Measurements from ENCODE around the gene ALDH1B1. TPM values are rescaled to one million over a fixed set of nuclear protein-coding genes. Genes with fewer than 3 reads are reported as not detected.

ALDH1B1 gene
- total and polyA plus RNA-seq, 10 of the 15 experiments (the other 5 are each of a cell fraction or from before 2014, with no cell fraction given) = 8.6 to 38.5 (median 30.9) TPM

DNA sequence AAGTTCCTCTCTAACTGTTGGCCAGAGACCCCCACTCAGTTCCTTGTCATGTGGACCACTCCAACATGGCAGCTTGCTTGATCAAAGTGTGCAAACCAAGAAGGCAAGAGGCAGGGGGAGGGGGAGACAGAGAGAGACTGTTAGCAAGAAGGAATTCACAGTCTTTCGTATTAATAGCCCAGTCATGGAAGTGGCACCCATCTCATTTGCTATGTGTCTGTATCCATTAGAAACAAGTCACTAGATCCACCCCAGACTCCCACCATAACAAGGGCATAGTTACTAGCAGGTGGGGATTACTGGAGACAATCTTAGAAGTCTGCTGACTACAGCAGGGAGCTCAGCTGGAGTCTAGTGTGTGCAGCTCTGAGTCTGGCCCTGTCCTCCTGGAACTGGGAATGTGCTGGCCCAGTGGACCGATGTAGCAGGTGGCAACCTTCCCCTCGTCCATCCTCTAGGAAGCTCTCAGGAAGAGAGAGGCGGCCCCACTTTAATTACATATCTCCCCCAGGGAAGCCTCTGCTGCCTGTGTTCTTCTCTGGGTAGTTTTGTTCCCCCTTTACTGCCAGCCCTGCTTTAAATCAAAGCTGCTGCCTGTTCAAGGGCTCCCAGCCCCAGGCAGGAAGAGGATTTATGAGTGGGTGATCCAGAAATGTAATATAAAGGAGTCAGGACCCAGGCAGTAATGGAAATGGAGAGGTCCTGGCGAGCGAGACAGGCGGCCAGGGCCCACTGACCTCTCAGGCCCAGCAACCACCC lies 47.8 kb upstream of the ALDH1B1 start:
- no TSS peak for BruUV-seq (replicated peaks)
- SMC1A ChIA-PET (ENCODE audit: uncharacterized antibody, unreplicated experiment) = interaction anchor here (1.4 kb wide), 2 partner anchors 11 to 25 kb away, joined by 3 read pairs; no protein-coding TSS in a partner anchor
- intact Hi-C loops (cut with micrococcal nuclease; ENCODE audit: unreplicated experiment) = no loop called here

More for the DNA sequence above, 47.8 kb upstream of the ALDH1B1 start:
- DNase-seq (ENCODE audit: low read depth, low spot score) = no peak
- H3K27ac ChIP-seq (ENCODE audit: control insufficient read depth, insufficient read depth) = no peak overlapping the region
- 30% methylated on average over 7 of the region's 7 CpGs for WGBS (ENCODE audit: insufficient coverage, insufficient replicate concordance, low lambda C conversion rate, missing lambda C conversion rate)
- H3K36me3 ChIP-seq (ENCODE audit: control insufficient read depth in 2 of 2, insufficient read depth in 2 of 2, low read length in 1 of 2) = no peaks in the 10 kb centered on the region
- H2AFZ ChIP-seq (ENCODE audit: control insufficient read depth, low read depth, low read length) = no peak overlapping the region
- ChIA-PET CTCF (interaction anchor here (1.1 kb wide), 2 partner anchors 8 to 15 kb away, joined by 4 read pairs; no protein-coding TSS in a partner anchor), POLR2A (no interaction called here), RAD21 (ENCODE audit: unreplicated experiment) (no interaction called here)
- H3K9me3 ChIP-seq (replicated peaks; ENCODE audit: control insufficient read depth, insufficient read depth, low read length) = no peaks in the 10 kb centered on the region; the same call in 2 of the 3 replicates
- no peak overlapping the region for H3K4me2 ChIP-seq (ENCODE audit: control insufficient read depth, insufficient read depth)
- H3K4me3 ChIP-seq = no peak overlapping the region
- in situ Hi-C loops (cut with MboI) = no loop called here
- no peak for ATAC-seq
- H3K27me3 ChIP-seq (replicated peaks in 1 of 2; ENCODE audit: control insufficient read depth in 2 of 2, insufficient read depth in 2 of 2, low read length in 1 of 2) = no peaks in the 10 kb centered on the region; a peak in 1 of 4 replicates
- H3K79me2 ChIP-seq (ENCODE audit: control insufficient read depth, insufficient read depth, low read length) = no peaks in the 10 kb centered on the region
- TF ChIP-seq RUNX3 (IDR thresholded peaks at IDR 0.05; ENCODE audit: low read length) (no peak), POLR2AphosphoS2 (IDR thresholded peaks at IDR 0.05; ENCODE audit: low read depth, low read length) (no peak), DPF2 (IDR thresholded peaks at IDR 0.05) (no peak)
- TF ChIP-seq, protein P1, sequence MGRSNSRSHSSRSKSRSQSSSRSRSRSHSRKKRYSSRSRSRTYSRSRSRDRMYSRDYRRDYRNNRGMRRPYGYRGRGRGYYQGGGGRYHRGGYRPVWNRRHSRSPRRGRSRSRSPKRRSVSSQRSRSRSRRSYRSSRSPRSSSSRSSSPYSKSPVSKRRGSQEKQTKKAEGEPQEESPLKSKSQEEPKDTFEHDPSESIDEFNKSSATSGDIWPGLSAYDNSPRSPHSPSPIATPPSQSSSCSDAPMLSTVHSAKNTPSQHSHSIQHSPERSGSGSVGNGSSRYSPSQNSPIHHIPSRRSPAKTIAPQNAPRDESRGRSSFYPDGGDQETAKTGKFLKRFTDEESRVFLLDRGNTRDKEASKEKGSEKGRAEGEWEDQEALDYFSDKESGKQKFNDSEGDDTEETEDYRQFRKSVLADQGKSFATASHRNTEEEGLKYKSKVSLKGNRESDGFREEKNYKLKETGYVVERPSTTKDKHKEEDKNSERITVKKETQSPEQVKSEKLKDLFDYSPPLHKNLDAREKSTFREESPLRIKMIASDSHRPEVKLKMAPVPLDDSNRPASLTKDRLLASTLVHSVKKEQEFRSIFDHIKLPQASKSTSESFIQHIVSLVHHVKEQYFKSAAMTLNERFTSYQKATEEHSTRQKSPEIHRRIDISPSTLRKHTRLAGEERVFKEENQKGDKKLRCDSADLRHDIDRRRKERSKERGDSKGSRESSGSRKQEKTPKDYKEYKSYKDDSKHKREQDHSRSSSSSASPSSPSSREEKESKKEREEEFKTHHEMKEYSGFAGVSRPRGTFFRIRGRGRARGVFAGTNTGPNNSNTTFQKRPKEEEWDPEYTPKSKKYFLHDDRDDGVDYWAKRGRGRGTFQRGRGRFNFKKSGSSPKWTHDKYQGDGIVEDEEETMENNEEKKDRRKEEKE (IDR thresholded peaks at IDR 0.05) = no peak
- TF ChIP-seq, protein P2, sequence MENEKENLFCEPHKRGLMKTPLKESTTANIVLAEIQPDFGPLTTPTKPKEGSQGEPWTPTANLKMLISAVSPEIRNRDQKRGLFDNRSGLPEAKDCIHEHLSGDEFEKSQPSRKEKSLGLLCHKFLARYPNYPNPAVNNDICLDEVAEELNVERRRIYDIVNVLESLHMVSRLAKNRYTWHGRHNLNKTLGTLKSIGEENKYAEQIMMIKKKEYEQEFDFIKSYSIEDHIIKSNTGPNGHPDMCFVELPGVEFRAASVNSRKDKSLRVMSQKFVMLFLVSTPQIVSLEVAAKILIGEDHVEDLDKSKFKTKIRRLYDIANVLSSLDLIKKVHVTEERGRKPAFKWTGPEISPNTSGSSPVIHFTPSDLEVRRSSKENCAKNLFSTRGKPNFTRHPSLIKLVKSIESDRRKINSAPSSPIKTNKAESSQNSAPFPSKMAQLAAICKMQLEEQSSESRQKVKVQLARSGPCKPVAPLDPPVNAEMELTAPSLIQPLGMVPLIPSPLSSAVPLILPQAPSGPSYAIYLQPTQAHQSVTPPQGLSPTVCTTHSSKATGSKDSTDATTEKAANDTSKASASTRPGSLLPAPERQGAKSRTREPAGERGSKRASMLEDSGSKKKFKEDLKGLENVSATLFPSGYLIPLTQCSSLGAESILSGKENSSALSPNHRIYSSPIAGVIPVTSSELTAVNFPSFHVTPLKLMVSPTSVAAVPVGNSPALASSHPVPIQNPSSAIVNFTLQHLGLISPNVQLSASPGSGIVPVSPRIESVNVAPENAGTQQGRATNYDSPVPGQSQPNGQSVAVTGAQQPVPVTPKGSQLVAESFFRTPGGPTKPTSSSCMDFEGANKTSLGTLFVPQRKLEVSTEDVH (IDR thresholded peaks at IDR 0.05; ENCODE audit: low read depth, partially characterized antibody) = no peak
- TF ChIP-seq, protein P3, sequence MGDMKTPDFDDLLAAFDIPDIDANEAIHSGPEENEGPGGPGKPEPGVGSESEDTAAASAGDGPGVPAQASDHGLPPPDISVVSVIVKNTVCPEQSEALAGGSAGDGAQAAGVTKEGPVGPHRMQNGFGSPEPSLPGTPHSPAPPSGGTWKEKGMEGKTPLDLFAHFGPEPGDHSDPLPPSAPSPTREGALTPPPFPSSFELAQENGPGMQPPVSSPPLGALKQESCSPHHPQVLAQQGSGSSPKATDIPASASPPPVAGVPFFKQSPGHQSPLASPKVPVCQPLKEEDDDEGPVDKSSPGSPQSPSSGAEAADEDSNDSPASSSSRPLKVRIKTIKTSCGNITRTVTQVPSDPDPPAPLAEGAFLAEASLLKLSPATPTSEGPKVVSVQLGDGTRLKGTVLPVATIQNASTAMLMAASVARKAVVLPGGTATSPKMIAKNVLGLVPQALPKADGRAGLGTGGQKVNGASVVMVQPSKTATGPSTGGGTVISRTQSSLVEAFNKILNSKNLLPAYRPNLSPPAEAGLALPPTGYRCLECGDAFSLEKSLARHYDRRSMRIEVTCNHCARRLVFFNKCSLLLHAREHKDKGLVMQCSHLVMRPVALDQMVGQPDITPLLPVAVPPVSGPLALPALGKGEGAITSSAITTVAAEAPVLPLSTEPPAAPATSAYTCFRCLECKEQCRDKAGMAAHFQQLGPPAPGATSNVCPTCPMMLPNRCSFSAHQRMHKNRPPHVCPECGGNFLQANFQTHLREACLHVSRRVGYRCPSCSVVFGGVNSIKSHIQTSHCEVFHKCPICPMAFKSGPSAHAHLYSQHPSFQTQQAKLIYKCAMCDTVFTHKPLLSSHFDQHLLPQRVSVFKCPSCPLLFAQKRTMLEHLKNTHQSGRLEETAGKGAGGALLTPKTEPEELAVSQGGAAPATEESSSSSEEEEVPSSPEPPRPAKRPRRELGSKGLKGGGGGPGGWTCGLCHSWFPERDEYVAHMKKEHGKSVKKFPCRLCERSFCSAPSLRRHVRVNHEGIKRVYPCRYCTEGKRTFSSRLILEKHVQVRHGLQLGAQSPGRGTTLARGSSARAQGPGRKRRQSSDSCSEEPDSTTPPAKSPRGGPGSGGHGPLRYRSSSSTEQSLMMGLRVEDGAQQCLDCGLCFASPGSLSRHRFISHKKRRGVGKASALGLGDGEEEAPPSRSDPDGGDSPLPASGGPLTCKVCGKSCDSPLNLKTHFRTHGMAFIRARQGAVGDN (IDR thresholded peaks at IDR 0.05) = no peak
- TF ChIP-seq, protein P4, sequence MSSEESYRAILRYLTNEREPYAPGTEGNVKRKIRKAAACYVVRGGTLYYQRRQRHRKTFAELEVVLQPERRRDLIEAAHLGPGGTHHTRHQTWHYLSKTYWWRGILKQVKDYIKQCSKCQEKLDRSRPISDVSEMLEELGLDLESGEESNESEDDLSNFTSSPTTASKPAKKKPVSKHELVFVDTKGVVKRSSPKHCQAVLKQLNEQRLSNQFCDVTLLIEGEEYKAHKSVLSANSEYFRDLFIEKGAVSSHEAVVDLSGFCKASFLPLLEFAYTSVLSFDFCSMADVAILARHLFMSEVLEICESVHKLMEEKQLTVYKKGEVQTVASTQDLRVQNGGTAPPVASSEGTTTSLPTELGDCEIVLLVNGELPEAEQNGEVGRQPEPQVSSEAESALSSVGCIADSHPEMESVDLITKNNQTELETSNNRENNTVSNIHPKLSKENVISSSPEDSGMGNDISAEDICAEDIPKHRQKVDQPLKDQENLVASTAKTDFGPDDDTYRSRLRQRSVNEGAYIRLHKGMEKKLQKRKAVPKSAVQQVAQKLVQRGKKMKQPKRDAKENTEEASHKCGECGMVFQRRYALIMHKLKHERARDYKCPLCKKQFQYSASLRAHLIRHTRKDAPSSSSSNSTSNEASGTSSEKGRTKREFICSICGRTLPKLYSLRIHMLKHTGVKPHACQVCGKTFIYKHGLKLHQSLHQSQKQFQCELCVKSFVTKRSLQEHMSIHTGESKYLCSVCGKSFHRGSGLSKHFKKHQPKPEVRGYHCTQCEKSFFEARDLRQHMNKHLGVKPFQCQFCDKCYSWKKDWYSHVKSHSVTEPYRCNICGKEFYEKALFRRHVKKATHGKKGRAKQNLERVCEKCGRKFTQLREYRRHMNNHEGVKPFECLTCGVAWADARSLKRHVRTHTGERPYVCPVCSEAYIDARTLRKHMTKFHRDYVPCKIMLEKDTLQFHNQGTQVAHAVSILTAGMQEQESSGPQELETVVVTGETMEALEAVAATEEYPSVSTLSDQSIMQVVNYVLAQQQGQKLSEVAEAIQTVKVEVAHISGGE (CRISPR knock-in tag; IDR thresholded peaks at IDR 0.05) = no peak
- no peak overlapping the region for H3K9ac ChIP-seq (ENCODE audit: control insufficient read depth, insufficient read depth, low read length)
- no peaks in the 10 kb centered on the region for H3K4me1 ChIP-seq (ENCODE audit: control insufficient read depth, insufficient read depth, low read length)
- no peaks in the 10 kb centered on the region for H4K20me1 ChIP-seq (ENCODE audit: control insufficient read depth, insufficient read depth)
- FAIRE-seq = no peak
